ENCODE results near the gene SLC12A6. TPM values are rescaled to one million over a fixed set of nuclear protein-coding genes. Genes with fewer than 3 reads are reported as not detected.

SLC12A6 gene
- polyA plus RNA-seq, 1 donor from 2014 or later = 7.3 TPM

GRCh38 chr15:34266751-34267150 is 70.8 kb downstream of the SLC12A6 start:
- no peaks in the 10 kb centered on the region for H3K9me2 ChIP-seq (ENCODE audit: insufficient read depth, low read length)
- no peak overlapping the region for H3K4me2 ChIP-seq (ENCODE audit: low read length)
- H3K27me3 ChIP-seq (ENCODE audit: insufficient read depth, low read depth, low read length) = no peaks in the 10 kb centered on the region
- no peaks in the 10 kb centered on the region for H3K9me3 ChIP-seq (ENCODE audit: low read length)
- TF ChIP-seq TAF1 (IDR thresholded peaks at IDR 0.05; ENCODE audit: low read depth) (no peak), MXI1 (conservative IDR thresholded peaks at IDR 0.05; ENCODE audit: poor library complexity, severe bottlenecking) (no peak), EP300 (conservative IDR thresholded peaks at IDR 0.05; ENCODE audit: poor library complexity, severe bottlenecking) (no peak), POLR2AphosphoS5 (IDR thresholded peaks at IDR 0.05) (no peak), SMC3 (conservative IDR thresholded peaks at IDR 0.05; ENCODE audit: poor library complexity) (no peak), EZH2 (IDR thresholded peaks at IDR 0.05; ENCODE audit: borderline replicate concordance, insufficient read depth, low read length, poor library complexity, severe bottlenecking) (no peak), RAD21 (conservative IDR thresholded peaks at IDR 0.05) (no peak), REST (IDR thresholded peaks at IDR 0.05; ENCODE audit: borderline replicate concordance) (no peak)
- TF ChIP-seq, protein P1, sequence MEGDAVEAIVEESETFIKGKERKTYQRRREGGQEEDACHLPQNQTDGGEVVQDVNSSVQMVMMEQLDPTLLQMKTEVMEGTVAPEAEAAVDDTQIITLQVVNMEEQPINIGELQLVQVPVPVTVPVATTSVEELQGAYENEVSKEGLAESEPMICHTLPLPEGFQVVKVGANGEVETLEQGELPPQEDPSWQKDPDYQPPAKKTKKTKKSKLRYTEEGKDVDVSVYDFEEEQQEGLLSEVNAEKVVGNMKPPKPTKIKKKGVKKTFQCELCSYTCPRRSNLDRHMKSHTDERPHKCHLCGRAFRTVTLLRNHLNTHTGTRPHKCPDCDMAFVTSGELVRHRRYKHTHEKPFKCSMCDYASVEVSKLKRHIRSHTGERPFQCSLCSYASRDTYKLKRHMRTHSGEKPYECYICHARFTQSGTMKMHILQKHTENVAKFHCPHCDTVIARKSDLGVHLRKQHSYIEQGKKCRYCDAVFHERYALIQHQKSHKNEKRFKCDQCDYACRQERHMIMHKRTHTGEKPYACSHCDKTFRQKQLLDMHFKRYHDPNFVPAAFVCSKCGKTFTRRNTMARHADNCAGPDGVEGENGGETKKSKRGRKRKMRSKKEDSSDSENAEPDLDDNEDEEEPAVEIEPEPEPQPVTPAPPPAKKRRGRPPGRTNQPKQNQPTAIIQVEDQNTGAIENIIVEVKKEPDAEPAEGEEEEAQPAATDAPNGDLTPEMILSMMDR (IDR thresholded peaks at IDR 0.05; ENCODE audit: poor library complexity, severe bottlenecking) = no peak
- H3K4me3 ChIP-seq (ENCODE audit: low read length) = no peak overlapping the region
- no peaks in the 10 kb centered on the region for H3K79me2 ChIP-seq (replicated peaks; ENCODE audit: insufficient read depth, low read length)
- H3F3A ChIP-seq (ENCODE audit: insufficient read depth, low read length, poor library complexity, severe bottlenecking) = no peaks in the 10 kb centered on the region
- H3K36me3 ChIP-seq (ENCODE audit: insufficient read depth, low read length) = no peaks in the 10 kb centered on the region
- H3K9ac ChIP-seq (ENCODE audit: low read length) = no peak overlapping the region
- H4K20me1 ChIP-seq (ENCODE audit: insufficient read depth) = no peaks in the 10 kb centered on the region
- no peak overlapping the region for H2AFZ ChIP-seq (ENCODE audit: low read depth, low read length)
- no peak overlapping the region for H3K27ac ChIP-seq (ENCODE audit: low read length)

GRCh38 chr15:34264076-34264475 is 73.5 kb downstream of the SLC12A6 start:
- no peak overlapping the region for H3K9ac ChIP-seq (ENCODE audit: low read length)
- TF ChIP-seq EP300 (conservative IDR thresholded peaks at IDR 0.05; ENCODE audit: poor library complexity, severe bottlenecking) = no peak
- H3K27ac ChIP-seq (ENCODE audit: low read length) = no peak overlapping the region
- H3K9me2 ChIP-seq (ENCODE audit: insufficient read depth, low read length) = no peaks in the 10 kb centered on the region
- no peak overlapping the region for H3K4me3 ChIP-seq (ENCODE audit: low read length)
- H4K20me1 ChIP-seq (ENCODE audit: insufficient read depth) = no peaks in the 10 kb centered on the region
- no peaks in the 10 kb centered on the region for H3F3A ChIP-seq (ENCODE audit: insufficient read depth, low read length, poor library complexity, severe bottlenecking)
- H3K4me2 ChIP-seq (ENCODE audit: low read length) = no peak overlapping the region
- H3K27me3 ChIP-seq (ENCODE audit: insufficient read depth, low read depth, low read length) = no peaks in the 10 kb centered on the region
- H2AFZ ChIP-seq (ENCODE audit: low read depth, low read length) = no peak overlapping the region
- H3K36me3 ChIP-seq (ENCODE audit: insufficient read depth, low read length) = no peaks in the 10 kb centered on the region
- H3K9me3 ChIP-seq (ENCODE audit: low read length) = no peaks in the 10 kb centered on the region
- no peaks in the 10 kb centered on the region for H3K79me2 ChIP-seq (replicated peaks; ENCODE audit: insufficient read depth, low read length)

DNA sequence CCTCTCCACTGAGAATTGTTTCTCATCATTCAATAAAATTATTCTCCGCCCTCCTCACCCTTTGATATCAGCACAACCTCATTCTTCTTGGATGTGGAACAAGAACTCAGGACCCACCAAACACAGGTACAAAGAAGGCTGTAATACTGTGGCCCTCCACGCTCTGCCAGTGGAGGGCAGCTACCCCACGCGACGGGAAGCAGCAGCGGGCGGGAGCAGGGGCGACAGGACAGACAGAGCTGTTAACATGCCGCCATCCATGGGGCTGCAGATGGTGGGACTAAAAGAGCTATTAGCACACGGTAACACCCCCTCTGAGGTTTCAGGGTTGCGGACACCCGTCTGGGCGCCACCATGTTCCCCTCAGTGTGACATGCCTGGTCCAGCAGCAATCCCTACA is 75.2 kb downstream of the SLC12A6 start:
- Histone ChIP-seq H3K4me3 (ENCODE audit: low read length) (no peak overlapping the region), H4K20me1 (ENCODE audit: insufficient read depth) (no peaks in the 10 kb centered on the region), H2AFZ (ENCODE audit: low read depth, low read length) (no peak overlapping the region), H3K9me2 (ENCODE audit: insufficient read depth, low read length) (no peaks in the 10 kb centered on the region), H3K9me3 (ENCODE audit: low read length) (no peaks in the 10 kb centered on the region), H3K79me2 (replicated peaks; ENCODE audit: insufficient read depth, low read length) (no peaks in the 10 kb centered on the region), H3K27ac (ENCODE audit: low read length) (no peak overlapping the region), H3K36me3 (ENCODE audit: insufficient read depth, low read length) (no peaks in the 10 kb centered on the region), H3K9ac (ENCODE audit: low read length) (no peak overlapping the region), H3F3A (ENCODE audit: insufficient read depth, low read length, poor library complexity, severe bottlenecking) (no peaks in the 10 kb centered on the region), H3K27me3 (ENCODE audit: insufficient read depth, low read depth, low read length) (no peaks in the 10 kb centered on the region), H3K4me2 (ENCODE audit: low read length) (no peak overlapping the region)
- TF ChIP-seq SMC3 (conservative IDR thresholded peaks at IDR 0.05; ENCODE audit: poor library complexity) (no peak), TAF1 (IDR thresholded peaks at IDR 0.05; ENCODE audit: low read depth) (no peak), MXI1 (conservative IDR thresholded peaks at IDR 0.05; ENCODE audit: poor library complexity, severe bottlenecking) (no peak), RAD21 (conservative IDR thresholded peaks at IDR 0.05) (no peak), REST (IDR thresholded peaks at IDR 0.05; ENCODE audit: borderline replicate concordance) (no peak), POLR2AphosphoS5 (IDR thresholded peaks at IDR 0.05) (no peak), EP300 (conservative IDR thresholded peaks at IDR 0.05; ENCODE audit: poor library complexity, severe bottlenecking) (no peak), EZH2 (IDR thresholded peaks at IDR 0.05; ENCODE audit: borderline replicate concordance, insufficient read depth, low read length, poor library complexity, severe bottlenecking) (no peak)
- TF ChIP-seq, protein P1 (IDR thresholded peaks at IDR 0.05; ENCODE audit: poor library complexity, severe bottlenecking) = no peak

Data from neural cell (in vitro differentiated cells).